ENCODE results near the gene BHLHE23.

The BHLHE23 gene

GRCh38 chr20:62995481-62995880 lies 11.3 kb downstream of the BHLHE23 start:
- no peak overlapping the region for H3K4me3 ChIP-seq (ENCODE audit: low read depth, low read length)
- DNase-seq (ENCODE audit: low read depth) = no peak
- TF ChIP-seq, protein P1, sequence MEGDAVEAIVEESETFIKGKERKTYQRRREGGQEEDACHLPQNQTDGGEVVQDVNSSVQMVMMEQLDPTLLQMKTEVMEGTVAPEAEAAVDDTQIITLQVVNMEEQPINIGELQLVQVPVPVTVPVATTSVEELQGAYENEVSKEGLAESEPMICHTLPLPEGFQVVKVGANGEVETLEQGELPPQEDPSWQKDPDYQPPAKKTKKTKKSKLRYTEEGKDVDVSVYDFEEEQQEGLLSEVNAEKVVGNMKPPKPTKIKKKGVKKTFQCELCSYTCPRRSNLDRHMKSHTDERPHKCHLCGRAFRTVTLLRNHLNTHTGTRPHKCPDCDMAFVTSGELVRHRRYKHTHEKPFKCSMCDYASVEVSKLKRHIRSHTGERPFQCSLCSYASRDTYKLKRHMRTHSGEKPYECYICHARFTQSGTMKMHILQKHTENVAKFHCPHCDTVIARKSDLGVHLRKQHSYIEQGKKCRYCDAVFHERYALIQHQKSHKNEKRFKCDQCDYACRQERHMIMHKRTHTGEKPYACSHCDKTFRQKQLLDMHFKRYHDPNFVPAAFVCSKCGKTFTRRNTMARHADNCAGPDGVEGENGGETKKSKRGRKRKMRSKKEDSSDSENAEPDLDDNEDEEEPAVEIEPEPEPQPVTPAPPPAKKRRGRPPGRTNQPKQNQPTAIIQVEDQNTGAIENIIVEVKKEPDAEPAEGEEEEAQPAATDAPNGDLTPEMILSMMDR (IDR thresholded peaks at IDR 0.05; ENCODE audit: low read depth, low read length, missing control alignments) = no peak

DNA sequence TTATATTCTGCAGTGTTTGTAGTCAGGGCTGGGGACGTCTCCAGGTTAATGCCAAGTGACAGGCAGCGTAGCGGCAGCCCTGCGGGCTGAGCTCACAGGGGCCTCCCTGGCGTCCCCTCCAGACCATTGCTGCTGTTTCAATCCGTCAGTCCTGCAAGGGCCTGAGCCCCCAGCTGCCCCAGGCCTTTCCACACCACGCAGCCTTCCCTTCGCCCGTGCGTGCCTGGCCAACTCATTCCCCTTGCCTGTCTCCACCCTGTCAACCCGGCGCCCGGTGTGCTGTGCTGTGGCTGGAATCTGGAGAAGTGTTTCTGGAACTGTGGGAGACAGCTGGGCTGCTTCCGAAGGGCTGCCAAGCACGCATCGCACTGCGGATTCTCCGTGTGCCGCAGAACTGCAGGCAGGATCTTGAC lies 11.9 kb downstream of the BHLHE23 start:
- no peak overlapping the region for H3K4me3 ChIP-seq (ENCODE audit: low read depth, low read length)
- no peak for DNase-seq (ENCODE audit: low read depth)

GRCh38 chr20:62993856-62994494 lies 12.8 kb downstream of the BHLHE23 start:
- TF ChIP-seq, protein P1 (IDR thresholded peaks at IDR 0.05; ENCODE audit: low read depth, low read length, missing control alignments) = no peak
- H3K4me3 ChIP-seq (ENCODE audit: low read depth, low read length) = no peak overlapping the region
- no peak for DNase-seq (ENCODE audit: low read depth)

More for the DNA sequence above, 11.9 kb downstream of the BHLHE23 start:
- TF ChIP-seq, protein P1 (IDR thresholded peaks at IDR 0.05; ENCODE audit: low read depth, low read length, missing control alignments) = no peak

DNA sequence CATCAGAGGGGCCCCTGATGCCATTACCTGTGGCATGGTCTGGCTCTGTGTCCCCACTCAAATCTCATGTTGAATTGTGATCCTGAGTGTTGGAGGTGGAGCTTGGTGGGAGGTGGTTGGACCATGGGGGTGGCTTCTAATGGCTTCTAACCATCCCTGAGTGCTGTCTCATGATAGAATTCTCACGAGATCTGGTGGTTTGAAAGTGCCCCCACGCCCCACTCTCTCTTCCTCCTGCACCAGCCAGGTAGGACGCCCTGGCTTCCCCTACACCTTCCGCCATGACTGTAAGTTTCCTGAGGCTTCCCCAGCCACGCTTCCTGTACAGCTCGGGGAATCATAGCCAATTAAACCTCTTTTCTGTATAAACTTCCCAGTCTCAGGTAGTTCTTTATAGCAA lies 14.9 kb downstream of the BHLHE23 start:
- DNase-seq (ENCODE audit: low read depth) = no peak
- H3K4me3 ChIP-seq (ENCODE audit: low read depth, low read length) = no peak overlapping the region
- TF ChIP-seq, protein P1 (IDR thresholded peaks at IDR 0.05; ENCODE audit: low read depth, low read length, missing control alignments) = no peak

DNA sequence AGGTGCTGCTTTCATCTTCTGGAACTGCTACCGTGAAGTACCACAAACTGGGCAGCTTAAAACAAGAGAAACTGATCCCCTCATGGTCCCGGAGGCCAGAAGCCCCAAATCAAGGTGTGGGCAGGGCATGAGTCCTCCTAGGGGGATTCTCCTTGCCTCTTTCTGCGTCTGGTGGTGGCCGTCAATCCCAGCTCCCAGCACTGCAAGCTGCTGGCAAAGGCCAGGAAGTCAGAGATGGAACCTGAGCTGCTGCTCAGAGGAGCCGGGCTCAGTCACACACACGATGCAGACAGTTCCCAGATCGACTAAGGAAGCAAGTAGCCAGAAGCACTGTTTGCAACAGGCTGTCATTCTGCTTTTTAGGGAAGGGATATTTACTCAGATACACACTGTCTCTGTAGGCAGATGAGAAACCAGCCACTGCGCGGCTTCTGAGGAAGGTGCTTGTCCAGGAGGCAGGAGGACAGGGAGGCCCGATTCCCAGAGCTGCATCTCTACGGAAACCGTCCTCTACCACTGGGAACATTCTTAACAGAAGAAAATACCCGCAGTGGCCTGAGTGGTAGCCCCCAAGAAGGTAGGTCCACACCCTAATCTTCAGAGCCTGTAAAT lies 15.5 kb downstream of the BHLHE23 start:
- no peak for DNase-seq (ENCODE audit: low read depth)
- H3K4me3 ChIP-seq (ENCODE audit: low read depth, low read length) = no peak overlapping the region
- TF ChIP-seq, protein P1 (IDR thresholded peaks at IDR 0.05; ENCODE audit: low read depth, low read length, missing control alignments) = no peak

GRCh38 chr20:62990306-62990825 lies 16.4 kb downstream of the BHLHE23 start:
- H3K4me3 ChIP-seq (ENCODE audit: low read depth, low read length) = no peak overlapping the region
- no peak for DNase-seq (ENCODE audit: low read depth)
- TF ChIP-seq, protein P1 (IDR thresholded peaks at IDR 0.05; ENCODE audit: low read depth, low read length, missing control alignments) = no peak
